Measurements from ENCODE around the gene CBFA2T2. TPM values are rescaled to one million over a fixed set of nuclear protein-coding genes. Genes with fewer than 3 reads are reported as not detected.
"Not testable (repeated sequence)": the region's sequence is repeated elsewhere in the genome, so short reads cannot be mapped to it uniquely, and the experiment has no call there.

CBFA2T2 gene
- total and polyA plus RNA-seq, 5 experiments from 2014 or later, result 11.9 to 33.8 (median 17.9) TPM

- no peaks in the 10 kb centered on the region for H3K9me3 Mint-ChIP-seq
- POLR2A ChIA-PET, result interaction anchor here (1.8 kb wide), 1 partner anchor 12 kb away, joined by 7 read pairs; no protein-coding TSS in a partner anchor
These were observed 137.8 kb downstream of the CBFA2T2 start for GRCh38 chr20:33627577-33628216.

GRCh38 chr20:33629533-33629932 lies 139.6 kb downstream of the CBFA2T2 start:
- H3K36me3 Mint-ChIP-seq, result peaks cover 0 to 84% (median 53%) of the 10 kb centered on the region in 3 donors
- peaks cover 0 to 13% (median 7%) of the 10 kb centered on the region in 4 donors for H3K4me1 Mint-ChIP-seq
- no peaks in the 10 kb centered on the region for H3K9me3 Mint-ChIP-seq
- H3K27ac Mint-ChIP-seq, result peak overlapping the region in 1 of 10 donors; percentile 49
- POLR2A ChIA-PET, result interaction anchor here (1.8 kb wide), 1 partner anchor 11 kb away, joined by 7 read pairs; no protein-coding TSS in a partner anchor
- DNase-seq (no peak), ATAC-seq (no peak)
- H3K4me3 Mint-ChIP-seq, result no peak overlapping the region
- H3K27me3 Mint-ChIP-seq, result no peaks in the 10 kb centered on the region

More at GRCh38 chr20:33627577-33628216, 137.8 kb downstream of the CBFA2T2 start:
- peaks cover 0 to 89% (median 52%) of the 10 kb centered on the region in 3 donors for H3K36me3 Mint-ChIP-seq
- H3K27me3 Mint-ChIP-seq, result no peaks in the 10 kb centered on the region
- ATAC-seq, result no peak
- no peak for DNase-seq
- peaks cover 0 to 18% (median 12%) of the 10 kb centered on the region in 4 donors for H3K4me1 Mint-ChIP-seq
- H3K4me3 Mint-ChIP-seq, result no peak overlapping the region
- no peak overlapping the region for H3K27ac Mint-ChIP-seq

- Mint-ChIP-seq H3K27me3 (no peaks in the 10 kb centered on the region), H3K36me3 (peaks cover 0 to 83% (median 53%) of the 10 kb centered on the region in 3 donors), H3K4me3 (no peak overlapping the region), H3K9me3 (no peaks in the 10 kb centered on the region), H3K27ac (peak overlapping the region in 1 of 10 donors; percentile 6), H3K4me1 (peaks cover 0 to 8% (median 4%) of the 10 kb centered on the region in 4 donors)
- POLR2A ChIA-PET, result no interaction called here
- DNase-seq (no peak), ATAC-seq (no peak)
These were observed 140.1 kb downstream of the CBFA2T2 start for GRCh38 chr20:33629979-33630378.

GRCh38 chr20:33630507-33630906 lies 140.6 kb downstream of the CBFA2T2 start:
- Mint-ChIP-seq H3K36me3 (peaks cover 0 to 80% (median 50%) of the 10 kb centered on the region in 3 donors), H3K4me3 (no peak overlapping the region), H3K27me3 (no peaks in the 10 kb centered on the region), H3K27ac (peak overlapping the region in 2 of 10 donors; percentile 35 to 83), H3K4me1 (peaks cover 0 to 5% (median 2%) of the 10 kb centered on the region in 4 donors), H3K9me3 (no peaks in the 10 kb centered on the region)
- DNase-seq (no peak), ATAC-seq (no peak)
- POLR2A ChIA-PET, result no interaction called here

- peak overlapping the region in 1 of 10 donors; percentile 18 for H3K27ac Mint-ChIP-seq
- H3K4me3 Mint-ChIP-seq, H3K27me3 Mint-ChIP-seq, ATAC-seq, POLR2A ChIA-PET, DNase-seq, H3K9me3 Mint-ChIP-seq, H3K4me1 Mint-ChIP-seq: not testable (repeated sequence)
- H3K36me3 Mint-ChIP-seq, result peaks cover 0 to 77% (median 37%) of the 10 kb centered on the region in 3 donors
These were observed 142.0 kb downstream of the CBFA2T2 start for GRCh38 chr20:33631910-33632309.

- ATAC-seq (no peak), DNase-seq (no peak)
- peaks cover 0 to 5% (median 3%) of the 10 kb centered on the region in 4 donors for H3K4me1 Mint-ChIP-seq
- peaks cover 0 to 78% (median 25%) of the 10 kb centered on the region in 3 donors for H3K36me3 Mint-ChIP-seq
- H3K27ac Mint-ChIP-seq, result peak overlapping the region in 1 of 10 donors; percentile 52
- H3K9me3 Mint-ChIP-seq, result no peaks in the 10 kb centered on the region
- POLR2A ChIA-PET, result no interaction called here
- H3K27me3 Mint-ChIP-seq, result no peaks in the 10 kb centered on the region
- no peak overlapping the region for H3K4me3 Mint-ChIP-seq
These were observed 145.4 kb downstream of the CBFA2T2 start for GRCh38 chr20:33635341-33635740.

- peaks cover 0 to 75% (median 15%) of the 10 kb centered on the region in 3 donors for H3K36me3 Mint-ChIP-seq
- POLR2A ChIA-PET, result no interaction called here
These were observed 146.9 kb downstream of the CBFA2T2 start for GRCh38 chr20:33636776-33637175.

GRCh38 chr20:33640287-33640686 lies 150.4 kb downstream of the CBFA2T2 start:
- ATAC-seq (no peak), DNase-seq (no peak)
- Mint-ChIP-seq H3K27me3 (no peaks in the 10 kb centered on the region), H3K4me1 (peaks cover 0 to 2% (median 0%) of the 10 kb centered on the region in 4 donors), H3K27ac (peak overlapping the region in 1 of 10 donors; percentile 39), H3K36me3 (peaks cover 0 to 76% (median 12%) of the 10 kb centered on the region in 3 donors), H3K4me3 (no peak overlapping the region), H3K9me3 (no peaks in the 10 kb centered on the region)
- POLR2A ChIA-PET, result interaction anchor here (1.0 to 1.5 kb wide), 2 partner anchors 12 to 150 kb away, joined by 4 to 7 read pairs; partner anchors contain the start of gene CBFA2T2

More at GRCh38 chr20:33636776-33637175, 146.9 kb downstream of the CBFA2T2 start:
- Mint-ChIP-seq H3K9me3 (no peaks in the 10 kb centered on the region), H3K27me3 (no peaks in the 10 kb centered on the region), H3K4me1 (peaks cover 0 to 4% (median 2%) of the 10 kb centered on the region in 4 donors), H3K27ac (peak overlapping the region in 1 of 10 donors; percentile 57), H3K4me3 (no peak overlapping the region)
- ATAC-seq (no peak), DNase-seq (no peak)

GRCh38 chr20:33644313-33645071 lies 154.6 kb downstream of the CBFA2T2 start:
- no peak for ATAC-seq
- no peak overlapping the region for H3K4me3 Mint-ChIP-seq
- H3K4me1 Mint-ChIP-seq, result peaks cover 0 to 20% (median 6%) of the 10 kb centered on the region in 4 donors
- H3K36me3 Mint-ChIP-seq, result peaks cover 0 to 56% (median 14%) of the 10 kb centered on the region in 3 donors
- POLR2A ChIA-PET, result interaction anchor here (0.6 kb wide), 1 partner anchor 201 kb away, joined by 3 read pairs; the partner anchor contains the start of gene SNTA1
- no peak for DNase-seq
- peak overlapping the region in 1 of 10 donors; percentile 59 for H3K27ac Mint-ChIP-seq
- H3K9me3 Mint-ChIP-seq, result no peaks in the 10 kb centered on the region
- no peaks in the 10 kb centered on the region for H3K27me3 Mint-ChIP-seq

GRCh38 chr20:33645072-33645358 lies 155.1 kb downstream of the CBFA2T2 start:
- Mint-ChIP-seq H3K36me3 (peaks cover 0 to 51% (median 10%) of the 10 kb centered on the region in 3 donors), H3K4me1 (peaks cover 0 to 20% (median 7%) of the 10 kb centered on the region in 4 donors), H3K27me3 (no peaks in the 10 kb centered on the region), H3K9me3 (no peaks in the 10 kb centered on the region), H3K27ac (no peak overlapping the region), H3K4me3 (no peak overlapping the region)
- ATAC-seq (no peak), DNase-seq (no peak)
- POLR2A ChIA-PET, result interaction anchor here (0.6 kb wide), 1 partner anchor 201 kb away, joined by 3 read pairs; the partner anchor contains the start of gene SNTA1

- Mint-ChIP-seq H3K4me1 (peaks cover 0 to 20% (median 7%) of the 10 kb centered on the region in 4 donors), H3K36me3 (peaks cover 0 to 47% (median 7%) of the 10 kb centered on the region in 3 donors), H3K4me3 (no peak overlapping the region), H3K27ac (no peak overlapping the region), H3K9me3 (no peaks in the 10 kb centered on the region), H3K27me3 (no peaks in the 10 kb centered on the region)
- POLR2A ChIA-PET, result no interaction called here
- no peak for ATAC-seq
- DNase-seq, result no peak
These were observed 155.5 kb downstream of the CBFA2T2 start for GRCh38 chr20:33645396-33645795.

GRCh38 chr20:33646191-33646590 lies 156.3 kb downstream of the CBFA2T2 start:
- Mint-ChIP-seq H3K36me3 (peaks cover 0 to 39% (median 7%) of the 10 kb centered on the region in 3 donors), H3K4me1 (peaks cover 0 to 20% (median 7%) of the 10 kb centered on the region in 4 donors), H3K4me3 (no peak overlapping the region), H3K9me3 (no peaks in the 10 kb centered on the region), H3K27ac (peak overlapping the region in 1 of 10 donors; percentile 43), H3K27me3 (no peaks in the 10 kb centered on the region)
- ATAC-seq (no peak), DNase-seq (no peak)
- POLR2A ChIA-PET, result interaction anchor here (0.7 kb wide), 1 partner anchor 21 kb away, joined by 4 read pairs; no protein-coding TSS in a partner anchor

All from naive thymus-derived CD8-positive, alpha-beta T cell (primary cell).